Calu3 (cell line): ENCODE results near the gene INSIG1. TPM values are rescaled to one million over a fixed set of nuclear protein-coding genes. Genes with fewer than 3 reads are reported as not detected.

Source experiments
- BruUV-seq: library from RNA; stranded (reverse); fragments of 400-500 nt; replicated peaks from 2 replicates; lab custom pipeline; 2021; lab: Mats Ljungman, UMichigan
- CTCF ChIA-PET: fragments of 300-600 bp; sonication (Branson Sonifier 250); formaldehyde crosslinking; loops from one replicate; lab custom pipeline; 2022; ENCODE audit warnings: antibody characterized with exemption; lab: Charles Lee
- DNase-seq: peaks from one replicate; pipeline ENCODE4 v3.0.0; 2022
- H3K27ac Mint-ChIP-seq: one replicate; pipeline ENCODE4 v1.8.0; 2022; ENCODE audit warnings: mixed read lengths; ENCODE audit not compliant: unreplicated experiment
- H3K27me3 Mint-ChIP-seq: one replicate; pipeline ENCODE4 v1.8.0; 2022; ENCODE audit warnings: mixed read lengths; ENCODE audit not compliant: unreplicated experiment
- H3K36me3 Mint-ChIP-seq: one replicate; pipeline ENCODE4 v1.8.0; 2022; ENCODE audit warnings: mild to moderate bottlenecking, moderate library complexity, mixed read lengths; ENCODE audit not compliant: insufficient read depth, unreplicated experiment
- H3K4me1 Mint-ChIP-seq: one replicate; pipeline ENCODE4 v1.8.0; 2022; ENCODE audit warnings: mild to moderate bottlenecking, low read depth, mixed read lengths; ENCODE audit not compliant: unreplicated experiment
- H3K4me3 Mint-ChIP-seq: one replicate; pipeline ENCODE4 v1.8.0; 2022; ENCODE audit warnings: mild to moderate bottlenecking, low read depth, moderate library complexity, mixed read lengths; ENCODE audit not compliant: unreplicated experiment
- H3K9me3 Mint-ChIP-seq: one replicate; pipeline ENCODE4 v1.8.0; 2022; ENCODE audit warnings: low read depth, mixed read lengths; ENCODE audit not compliant: unreplicated experiment
- CTCF ChIP-seq: fragments of 200-600 bp; IDR thresholded peaks from one replicate; pipeline ENCODE4 v1.8.0; 2022; ENCODE audit warnings: antibody characterized with exemption; ENCODE audit not compliant: unreplicated experiment
- intact Hi-C: fragments of 100-400 bp; cut with micrococcal nuclease; formaldehyde crosslinking; loops from one replicate; pipeline ENCODE4 v1.10.0; 2022; ENCODE audit not compliant: unreplicated experiment
- total RNA-seq: library from RNA; stranded (reverse); gene quantifications from 2 replicates; pipeline ENCODE4 v1.2.3, GENCODE V29; 2022

Gene INSIG1
- total RNA-seq, 1 experiment from 2014 or later = 71.3 TPM

- intact Hi-C loops = no loop called here
- CTCF ChIA-PET = no interaction called here
- no TSS peak for BruUV-seq
- H3K4me3 Mint-ChIP-seq = no peak overlapping the region
- H3K4me1 Mint-ChIP-seq = peaks cover 21% of the 10 kb centered on the region
- no peak for TF ChIP-seq CTCF
- H3K27ac Mint-ChIP-seq = peak overlapping the region; percentile 9
- H3K36me3 Mint-ChIP-seq = peaks cover 17% of the 10 kb centered on the region
- no peak for DNase-seq
- peaks cover 12% of the 10 kb centered on the region for H3K27me3 Mint-ChIP-seq
- H3K9me3 Mint-ChIP-seq = no peaks in the 10 kb centered on the region
These were observed 11.0 kb upstream of the INSIG1 start for GRCh38 chr7:155286686-155287085.

GRCh38 chr7:155287284-155287935, 10.3 kb upstream of the INSIG1 start:
- Mint-ChIP-seq H3K36me3 (peaks cover 17% of the 10 kb centered on the region), H3K27ac (peak overlapping the region; percentile 9), H3K9me3 (no peaks in the 10 kb centered on the region), H3K27me3 (peaks cover 12% of the 10 kb centered on the region), H3K4me1 (peaks cover 20% of the 10 kb centered on the region), H3K4me3 (no peak overlapping the region)
- intact Hi-C loops = no loop called here
- no peak for TF ChIP-seq CTCF
- BruUV-seq = no TSS peak
- CTCF ChIA-PET = no interaction called here
- no peak for DNase-seq

GRCh38 chr7:155288055-155288454, 9.6 kb upstream of the INSIG1 start:
- no TSS peak for BruUV-seq
- TF ChIP-seq CTCF = no peak
- Mint-ChIP-seq H3K36me3 (peaks cover 24% of the 10 kb centered on the region), H3K9me3 (peaks cover 2% of the 10 kb centered on the region), H3K27me3 (peaks cover 12% of the 10 kb centered on the region), H3K27ac (no peak overlapping the region), H3K4me3 (no peak overlapping the region), H3K4me1 (peaks cover 27% of the 10 kb centered on the region)
- CTCF ChIA-PET = no interaction called here
- DNase-seq = no peak
- intact Hi-C loops = no loop called here

- intact Hi-C loops = no loop called here
- DNase-seq = no peak
- Mint-ChIP-seq H3K4me1 (peaks cover 37% of the 10 kb centered on the region), H3K9me3 (peaks cover 2% of the 10 kb centered on the region), H3K4me3 (no peak overlapping the region), H3K27me3 (peaks cover 12% of the 10 kb centered on the region), H3K27ac (no peak overlapping the region), H3K36me3 (peaks cover 25% of the 10 kb centered on the region)
- TF ChIP-seq CTCF = no peak
- no TSS peak for BruUV-seq
- CTCF ChIA-PET = interaction anchor here (0.5 to 0.8 kb wide), 3 partner anchors 29 to 448 kb away, joined by 3 to 8 read pairs (median 3); no protein-coding TSS in a partner anchor
These were observed 8.6 kb upstream of the INSIG1 start for GRCh38 chr7:155289107-155289506.
